HepG2 (cell line): ENCODE data around the gene SLC22A9. TPM values are rescaled to one million over a fixed set of nuclear protein-coding genes. Genes with fewer than 3 reads are reported as not detected.
A peak's percentile ranks its signal among the peaks of the same experiment; 100 is the strongest.

ENCODE experiments used
- ATF7-NPFF ChIP-seq: sonication (generic); formaldehyde crosslinking; IDR thresholded peaks from 2 replicates; pipeline ENCODE4 v1.8.1; 2023; ENCODE audit warnings: mild to moderate bottlenecking, low read depth, missing genetic modification reagents, moderate library complexity
- EP300 ChIP-seq, 3 experiments: sonication (generic) in 1 of 3; formaldehyde crosslinking in 1 of 3; IDR thresholded peaks; 2 replicates each; pipeline versions ENCODE4 v1.5.1 to v1.6.1; 2011 to 2020; ENCODE audit warnings: low read depth in 2 of 3, low read length in 2 of 3, borderline replicate concordance in 1 of 3, improper control_type of control experiment in 1 of 3, mild to moderate bottlenecking in 1 of 3, missing genetic modification reagents in 1 of 3, moderate library complexity in 1 of 3
- FOXA3 ChIP-seq: IDR thresholded peaks from 2 replicates; pipeline ENCODE4 v1.6.1; 2016; ENCODE audit warnings: missing genetic modification reagents, missing compliant biosample characterization
- KDM2A ChIP-seq: sonication (generic); formaldehyde crosslinking; IDR thresholded peaks from 2 replicates; pipeline ENCODE4 v1.4.0; 2020; ENCODE audit warnings: low read depth, missing genetic modification reagents, borderline replicate concordance
- MTF1 ChIP-seq: sonication (generic); formaldehyde crosslinking; IDR thresholded peaks from 2 replicates; pipeline ENCODE4 v1.5.0; 2020; ENCODE audit warnings: missing genetic modification reagents
- MXI1 ChIP-seq: IDR thresholded peaks from 3 replicates; pipeline ENCODE4 v1.6.1; 2012; ENCODE audit warnings: low read depth, low read length, inconsistent platforms, borderline replicate concordance
- NCOA5 ChIP-seq: sonication (generic); formaldehyde crosslinking; IDR thresholded peaks from 2 replicates; pipeline ENCODE4 v1.4.0; 2020; ENCODE audit warnings: missing genetic modification reagents
- NFYC ChIP-seq: IDR thresholded peaks from 2 replicates; pipeline ENCODE4 v1.6.1; 2016; ENCODE audit warnings: missing genetic modification reagents, missing compliant biosample characterization
- NR2C2 ChIP-seq: sonication (generic); formaldehyde crosslinking; IDR thresholded peaks from 2 replicates; pipeline ENCODE4 v1.4.0; 2020; ENCODE audit warnings: missing genetic modification reagents, mild to moderate bottlenecking, moderate library complexity, borderline replicate concordance
- RCOR2 ChIP-seq: IDR thresholded peaks from 2 replicates; pipeline ENCODE4 v1.6.1; 2016; ENCODE audit warnings: missing biosample characterization, missing genetic modification reagents
- RXRA ChIP-seq: sonication (generic); formaldehyde crosslinking; IDR thresholded peaks from 2 replicates; pipeline ENCODE4 v1.5.1; 2020; ENCODE audit warnings: missing genetic modification reagents
- SOX13 ChIP-seq, 3 experiments: fragments of 450-650 bp in 1 of 3; sonication (generic) in 1 of 3; formaldehyde crosslinking in 1 of 3; IDR thresholded peaks in 2 of 3; conservative IDR thresholded peaks in 1 of 3; 2 replicates each; pipeline versions ENCODE4 v1.5.0 to v1.6.1; 2016 to 2020; ENCODE audit warnings: antibody characterized with exemption in 1 of 3, mild to moderate bottlenecking in 1 of 3, missing compliant biosample characterization in 1 of 3, missing genetic modification reagents in 1 of 3, moderate library complexity in 1 of 3
- SPEN ChIP-seq: sonication (generic); formaldehyde crosslinking; IDR thresholded peaks from 2 replicates; pipeline ENCODE4 v1.5.1; 2020; ENCODE audit warnings: low read depth, mild to moderate bottlenecking, missing genetic modification reagents
- STAG1 ChIP-seq: sonication (generic); formaldehyde crosslinking; IDR thresholded peaks from 2 replicates; pipeline ENCODE4 v1.4.0; 2020; ENCODE audit warnings: missing genetic modification reagents
- TEAD3 ChIP-seq: optimal IDR thresholded peaks from 2 replicates; pipeline ENCODE3; 2016; ENCODE audit warnings: borderline replicate concordance
- ZBTB20 ChIP-seq: sonication (generic); formaldehyde crosslinking; IDR thresholded peaks from 2 replicates; pipeline ENCODE4 v1.8.1; 2023; ENCODE audit warnings: missing genetic modification reagents, low read depth, mild to moderate bottlenecking, borderline replicate concordance
- ZFYVE20 ChIP-seq: sonication (generic); formaldehyde crosslinking; IDR thresholded peaks from 2 replicates; pipeline ENCODE4 v1.8.0; 2023; ENCODE audit warnings: low read depth, mild to moderate bottlenecking, moderate library complexity, missing genetic modification reagents, borderline replicate concordance
- ZMYM3 ChIP-seq: sonication (generic); formaldehyde crosslinking; IDR thresholded peaks from 2 replicates; pipeline ENCODE4 v1.5.1; 2020; ENCODE audit warnings: mild to moderate bottlenecking, missing genetic modification reagents
- ZNF136 ChIP-seq: sonication (generic); formaldehyde crosslinking; IDR thresholded peaks from 2 replicates; pipeline ENCODE4 v1.8.1; 2022; ENCODE audit warnings: low read depth, mild to moderate bottlenecking, moderate library complexity, missing genetic modification reagents
- ZNF292 ChIP-seq: sonication (generic); formaldehyde crosslinking; IDR thresholded peaks from 2 replicates; pipeline ENCODE4 v1.8.1; 2022; ENCODE audit warnings: mild to moderate bottlenecking, low read depth, missing genetic modification reagents, borderline replicate concordance
- ZNF589 ChIP-seq: sonication (generic); formaldehyde crosslinking; conservative IDR thresholded peaks from 2 replicates; pipeline ENCODE4 v1.8.0; 2022; ENCODE audit warnings: mild to moderate bottlenecking, moderate library complexity, missing genetic modification reagents
- ZNF777 ChIP-seq: sonication (generic); formaldehyde crosslinking; IDR thresholded peaks from 2 replicates; pipeline ENCODE4 v1.4.0; 2020; ENCODE audit warnings: missing genetic modification reagents
- ZNF792 ChIP-seq: IDR thresholded peaks from 2 replicates; pipeline ENCODE4 v1.6.1; 2016
- ZNF850 ChIP-seq: sonication (generic); formaldehyde crosslinking; conservative IDR thresholded peaks from 2 replicates; pipeline ENCODE4 v1.9.0; 2021; ENCODE audit warnings: mild to moderate bottlenecking, missing genetic modification reagents
- polyA plus RNA-seq, 8 experiments: library from polyadenylated mRNA; depleted of rRNA in 3 of 8; stranded (reverse) in 7 of 8; unstranded in 1 of 8; fragments of >200 nt; fragmentation: Illumina TruSeq in 4 of 8; extraction: Trizol in 4 of 8; gene quantifications; 2 replicates each; pipeline versions ENCODE4 v1.2.1 to v1.2.3, GENCODE V29; 2011 to 2016; ENCODE audit warnings: low read depth in 4 of 8, missing spikeins in 1 of 8, mixed read lengths in 1 of 8; ENCODE audit not compliant: insufficient read depth in 1 of 8
- total RNA-seq, 5 experiments: library from RNA; depleted of rRNA; stranded (reverse); fragments of >200 nt; fragmentation: Illumina TruSeq; extraction: Trizol; gene quantifications; 2 replicates each; pipeline ENCODE4 v1.2.3, GENCODE V29; 2016; ENCODE audit warnings: low read depth in 1 of 5
- TF ChIP-seq, protein P1 (sequence below): sonication (generic); formaldehyde crosslinking; IDR thresholded peaks from 2 replicates; pipeline ENCODE4 v1.4.0; 2020; ENCODE audit warnings: missing genetic modification reagents

Gene SLC22A9
- total and polyA plus RNA-seq, 2 of the 13 experiments (the other 11 are each of a cell fraction or from before 2014, with no cell fraction given), result 4.0 to 11.7 TPM

DNA sequence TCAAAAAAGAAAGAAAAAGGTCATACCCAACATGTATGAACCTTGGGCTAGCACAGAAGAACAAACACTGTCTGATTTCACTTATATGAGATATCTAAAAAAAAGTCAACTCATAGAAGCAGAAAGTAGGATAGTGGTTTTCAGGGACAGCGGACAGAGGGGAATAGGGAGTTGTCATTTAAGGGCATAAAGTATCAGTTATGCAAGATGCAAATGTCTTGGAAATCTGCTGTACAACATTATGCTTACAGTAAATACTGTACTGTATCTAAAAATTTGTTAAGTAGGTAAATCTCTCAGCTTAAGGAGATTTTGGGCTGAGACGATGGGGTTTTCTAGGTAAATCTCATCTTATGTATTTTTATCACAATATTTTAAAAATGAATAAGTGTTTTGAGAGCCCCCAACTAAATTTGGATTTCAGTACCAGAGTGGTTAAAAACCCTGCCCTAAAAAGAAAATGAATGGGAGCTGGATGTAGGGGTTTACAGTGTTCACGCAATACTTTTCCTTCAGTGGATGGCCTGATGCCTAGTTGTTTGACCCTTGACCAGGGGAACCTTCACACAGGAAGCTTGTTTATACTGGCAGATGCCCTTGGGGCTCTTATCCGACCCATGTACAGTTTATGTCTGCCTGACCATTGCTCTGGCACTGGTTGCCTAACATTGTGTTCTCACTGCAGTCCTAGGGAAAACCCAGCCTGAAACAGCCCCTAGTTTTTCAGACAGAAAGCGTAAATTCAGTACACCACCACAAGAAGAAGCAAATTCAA is 34.8 kb downstream of the SLC22A9 start (continued):
- no peak for TF ChIP-seq ZFYVE20 (CRISPR knock-in tag)
- TF ChIP-seq, protein P1, sequence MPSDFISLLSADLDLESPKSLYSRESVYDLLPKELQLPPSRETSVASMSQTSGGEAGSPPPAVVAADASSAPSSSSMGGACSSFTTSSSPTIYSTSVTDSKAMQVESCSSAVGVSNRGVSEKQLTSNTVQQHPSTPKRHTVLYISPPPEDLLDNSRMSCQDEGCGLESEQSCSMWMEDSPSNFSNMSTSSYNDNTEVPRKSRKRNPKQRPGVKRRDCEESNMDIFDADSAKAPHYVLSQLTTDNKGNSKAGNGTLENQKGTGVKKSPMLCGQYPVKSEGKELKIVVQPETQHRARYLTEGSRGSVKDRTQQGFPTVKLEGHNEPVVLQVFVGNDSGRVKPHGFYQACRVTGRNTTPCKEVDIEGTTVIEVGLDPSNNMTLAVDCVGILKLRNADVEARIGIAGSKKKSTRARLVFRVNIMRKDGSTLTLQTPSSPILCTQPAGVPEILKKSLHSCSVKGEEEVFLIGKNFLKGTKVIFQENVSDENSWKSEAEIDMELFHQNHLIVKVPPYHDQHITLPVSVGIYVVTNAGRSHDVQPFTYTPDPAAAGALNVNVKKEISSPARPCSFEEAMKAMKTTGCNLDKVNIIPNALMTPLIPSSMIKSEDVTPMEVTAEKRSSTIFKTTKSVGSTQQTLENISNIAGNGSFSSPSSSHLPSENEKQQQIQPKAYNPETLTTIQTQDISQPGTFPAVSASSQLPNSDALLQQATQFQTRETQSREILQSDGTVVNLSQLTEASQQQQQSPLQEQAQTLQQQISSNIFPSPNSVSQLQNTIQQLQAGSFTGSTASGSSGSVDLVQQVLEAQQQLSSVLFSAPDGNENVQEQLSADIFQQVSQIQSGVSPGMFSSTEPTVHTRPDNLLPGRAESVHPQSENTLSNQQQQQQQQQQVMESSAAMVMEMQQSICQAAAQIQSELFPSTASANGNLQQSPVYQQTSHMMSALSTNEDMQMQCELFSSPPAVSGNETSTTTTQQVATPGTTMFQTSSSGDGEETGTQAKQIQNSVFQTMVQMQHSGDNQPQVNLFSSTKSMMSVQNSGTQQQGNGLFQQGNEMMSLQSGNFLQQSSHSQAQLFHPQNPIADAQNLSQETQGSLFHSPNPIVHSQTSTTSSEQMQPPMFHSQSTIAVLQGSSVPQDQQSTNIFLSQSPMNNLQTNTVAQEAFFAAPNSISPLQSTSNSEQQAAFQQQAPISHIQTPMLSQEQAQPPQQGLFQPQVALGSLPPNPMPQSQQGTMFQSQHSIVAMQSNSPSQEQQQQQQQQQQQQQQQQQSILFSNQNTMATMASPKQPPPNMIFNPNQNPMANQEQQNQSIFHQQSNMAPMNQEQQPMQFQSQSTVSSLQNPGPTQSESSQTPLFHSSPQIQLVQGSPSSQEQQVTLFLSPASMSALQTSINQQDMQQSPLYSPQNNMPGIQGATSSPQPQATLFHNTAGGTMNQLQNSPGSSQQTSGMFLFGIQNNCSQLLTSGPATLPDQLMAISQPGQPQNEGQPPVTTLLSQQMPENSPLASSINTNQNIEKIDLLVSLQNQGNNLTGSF (CRISPR knock-in tag), result no peak
- TF ChIP-seq ZMYM3 (CRISPR knock-in tag), result peak; percentile 47; the same call in 1 of the 2 replicates
- no peak for TF ChIP-seq ATF7-NPFF (CRISPR knock-in tag)
- no peak for TF ChIP-seq NFYC (CRISPR knock-in tag)
- peak; percentile 39; the same call in 1 of the 2 replicates for TF ChIP-seq SPEN (CRISPR knock-in tag)
- TF ChIP-seq ZNF777 (CRISPR knock-in tag), result no peak
- no peak for TF ChIP-seq ZNF589 (CRISPR knock-in tag)
- peak; percentile 42; the same call in 1 of the 2 replicates for TF ChIP-seq ZBTB20 (CRISPR knock-in tag)
- TF ChIP-seq SOX13 (IDR thresholded peaks at IDR 0.05), result no peak
- TF ChIP-seq SOX13 (CRISPR knock-in tag; conservative IDR thresholded peaks at IDR 0.05 in 1 of 2, IDR thresholded peaks at IDR 0.05 in 1 of 2), result peak in 1 of 2 experiments; percentile 61; a peak in 1 of 4 replicates
- TF ChIP-seq NCOA5 (CRISPR knock-in tag), result no peak
- no peak for TF ChIP-seq KDM2A (CRISPR knock-in tag)
- TF ChIP-seq STAG1 (CRISPR knock-in tag), result peak; percentile 28
- no peak for TF ChIP-seq ZNF850 (CRISPR knock-in tag)
- no peak for TF ChIP-seq MTF1 (CRISPR knock-in tag)
- peak; percentile 74; the same call in 1 of the 2 replicates for TF ChIP-seq NR2C2 (CRISPR knock-in tag)
- 0 out of 2 replicates have a peak, but pooled peaks have one; percentile 32 for TF ChIP-seq ZNF136 (CRISPR knock-in tag)
- peak; percentile 46 for TF ChIP-seq TEAD3 (CRISPR knock-in tag)
- TF ChIP-seq MXI1, result no peak
- TF ChIP-seq ZNF292 (CRISPR knock-in tag), result 0 out of 2 replicates have a peak, but pooled peaks have one; percentile 43
- peak in 1 of 2 experiments; percentile 47; a peak in 2 of 4 replicates for TF ChIP-seq EP300 (IDR thresholded peaks at IDR 0.05; ENCODE audit: low read depth in 2 of 2, low read length in 2 of 2)
- no peak for TF ChIP-seq EP300 (CRISPR knock-in tag; IDR thresholded peaks at IDR 0.05; ENCODE audit: borderline replicate concordance)
- TF ChIP-seq RCOR2, result no peak
- TF ChIP-seq FOXA3 (CRISPR knock-in tag), result peak; percentile 85
- 0 out of 2 replicates have a peak, but pooled peaks have one; percentile 30 for TF ChIP-seq ZNF792 (CRISPR knock-in tag)
- TF ChIP-seq RXRA (CRISPR knock-in tag), result peak; percentile 25; the same call in 1 of the 2 replicates
